ENCODE results near the gene LAMC2.
A peak's percentile ranks its signal among the peaks of the same experiment; 100 is the strongest.

LAMC2 gene

GRCh38 chr1:183175631-183176030 lies 10.4 kb upstream of the LAMC2 start:
- no peak overlapping the region for H3K4me3 ChIP-seq (ENCODE audit: low read depth, low read length)
- H3K4me1 ChIP-seq (ENCODE audit: control insufficient read depth, insufficient read depth, low read length) = peaks cover 4% of the 10 kb centered on the region
- H3K36me3 ChIP-seq (ENCODE audit: control insufficient read depth, insufficient read depth, low read length) = no peaks in the 10 kb centered on the region
- no peaks in the 10 kb centered on the region for H3K9me3 ChIP-seq (ENCODE audit: control insufficient read depth, insufficient read depth, low read length)
- no peaks in the 10 kb centered on the region for H3K27me3 ChIP-seq (ENCODE audit: control insufficient read depth, insufficient read depth, low read length)
- no peak overlapping the region for H3K9ac ChIP-seq (ENCODE audit: low read depth, low read length)

GRCh38 chr1:183178545-183178944 lies 7.5 kb upstream of the LAMC2 start:
- Histone ChIP-seq H3K9ac (ENCODE audit: low read depth, low read length) (no peak overlapping the region), H3K9me3 (ENCODE audit: control insufficient read depth, insufficient read depth, low read length) (no peaks in the 10 kb centered on the region), H3K36me3 (ENCODE audit: control insufficient read depth, insufficient read depth, low read length) (no peaks in the 10 kb centered on the region), H3K27me3 (ENCODE audit: control insufficient read depth, insufficient read depth, low read length) (no peaks in the 10 kb centered on the region), H3K4me1 (ENCODE audit: control insufficient read depth, insufficient read depth, low read length) (peaks cover 7% of the 10 kb centered on the region), H3K4me3 (ENCODE audit: low read depth, low read length) (no peak overlapping the region)

GRCh38 chr1:183179033-183179432 lies 7.0 kb upstream of the LAMC2 start:
- Histone ChIP-seq H3K9me3 (ENCODE audit: control insufficient read depth, insufficient read depth, low read length) (no peaks in the 10 kb centered on the region), H3K36me3 (ENCODE audit: control insufficient read depth, insufficient read depth, low read length) (no peaks in the 10 kb centered on the region), H3K27me3 (ENCODE audit: control insufficient read depth, insufficient read depth, low read length) (no peaks in the 10 kb centered on the region), H3K9ac (ENCODE audit: low read depth, low read length) (no peak overlapping the region), H3K4me1 (ENCODE audit: control insufficient read depth, insufficient read depth, low read length) (peaks cover 7% of the 10 kb centered on the region), H3K4me3 (ENCODE audit: low read depth, low read length) (no peak overlapping the region)

- no peaks in the 10 kb centered on the region for H3K27me3 ChIP-seq (ENCODE audit: control insufficient read depth, insufficient read depth, low read length)
- no peak overlapping the region for H3K9ac ChIP-seq (ENCODE audit: low read depth, low read length)
- no peak overlapping the region for H3K4me3 ChIP-seq (ENCODE audit: low read depth, low read length)
- no peaks in the 10 kb centered on the region for H3K9me3 ChIP-seq (ENCODE audit: control insufficient read depth, insufficient read depth, low read length)
- H3K36me3 ChIP-seq (ENCODE audit: control insufficient read depth, insufficient read depth, low read length) = no peaks in the 10 kb centered on the region
- H3K4me1 ChIP-seq (ENCODE audit: control insufficient read depth, insufficient read depth, low read length) = peaks cover 7% of the 10 kb centered on the region
Measured at GRCh38 chr1:183180218-183180617, 5.8 kb upstream of the LAMC2 start.

- Histone ChIP-seq H3K36me3 (ENCODE audit: control insufficient read depth, insufficient read depth, low read length) (no peaks in the 10 kb centered on the region), H3K4me3 (ENCODE audit: low read depth, low read length) (no peak overlapping the region), H3K9me3 (ENCODE audit: control insufficient read depth, insufficient read depth, low read length) (no peaks in the 10 kb centered on the region), H3K9ac (ENCODE audit: low read depth, low read length) (no peak overlapping the region), H3K27me3 (ENCODE audit: control insufficient read depth, insufficient read depth, low read length) (no peaks in the 10 kb centered on the region), H3K4me1 (ENCODE audit: control insufficient read depth, insufficient read depth, low read length) (peaks cover 7% of the 10 kb centered on the region)
Measured at GRCh38 chr1:183180634-183181056, 5.4 kb upstream of the LAMC2 start.

- Histone ChIP-seq H3K4me3 (ENCODE audit: low read depth, low read length) (peak overlapping the region; percentile 78), H3K4me1 (ENCODE audit: control insufficient read depth, insufficient read depth, low read length) (peaks cover 5% of the 10 kb centered on the region), H3K27me3 (ENCODE audit: control insufficient read depth, insufficient read depth, low read length) (no peaks in the 10 kb centered on the region), H3K9me3 (ENCODE audit: control insufficient read depth, insufficient read depth, low read length) (no peaks in the 10 kb centered on the region), H3K9ac (ENCODE audit: low read depth, low read length) (no peak overlapping the region), H3K36me3 (ENCODE audit: control insufficient read depth, insufficient read depth, low read length) (no peaks in the 10 kb centered on the region)
Measured at GRCh38 chr1:183186841-183187240, 777 bp downstream of the LAMC2 start.

GRCh38 chr1:183188240-183188639 lies 2.2 kb downstream of the LAMC2 start:
- peaks cover 5% of the 10 kb centered on the region for H3K4me1 ChIP-seq (ENCODE audit: control insufficient read depth, insufficient read depth, low read length)
- no peak overlapping the region for H3K9ac ChIP-seq (ENCODE audit: low read depth, low read length)
- H3K27me3 ChIP-seq (ENCODE audit: control insufficient read depth, insufficient read depth, low read length) = no peaks in the 10 kb centered on the region
- H3K36me3 ChIP-seq (ENCODE audit: control insufficient read depth, insufficient read depth, low read length) = no peaks in the 10 kb centered on the region
- H3K9me3 ChIP-seq (ENCODE audit: control insufficient read depth, insufficient read depth, low read length) = no peaks in the 10 kb centered on the region
- H3K4me3 ChIP-seq (ENCODE audit: low read depth, low read length) = no peak overlapping the region

GRCh38 chr1:183191833-183192232 lies 5.8 kb downstream of the LAMC2 start:
- H3K4me3 ChIP-seq (ENCODE audit: low read depth, low read length) = no peak overlapping the region
- H3K4me1 ChIP-seq (ENCODE audit: control insufficient read depth, insufficient read depth, low read length) = peaks cover 16% of the 10 kb centered on the region
- H3K9me3 ChIP-seq (ENCODE audit: control insufficient read depth, insufficient read depth, low read length) = no peaks in the 10 kb centered on the region
- no peaks in the 10 kb centered on the region for H3K27me3 ChIP-seq (ENCODE audit: control insufficient read depth, insufficient read depth, low read length)
- no peak overlapping the region for H3K9ac ChIP-seq (ENCODE audit: low read depth, low read length)
- no peaks in the 10 kb centered on the region for H3K36me3 ChIP-seq (ENCODE audit: control insufficient read depth, insufficient read depth, low read length)

GRCh38 chr1:183193963-183194525 lies 8.0 kb downstream of the LAMC2 start:
- H3K27me3 ChIP-seq (ENCODE audit: control insufficient read depth, insufficient read depth, low read length) = no peaks in the 10 kb centered on the region
- H3K36me3 ChIP-seq (ENCODE audit: control insufficient read depth, insufficient read depth, low read length) = no peaks in the 10 kb centered on the region
- no peaks in the 10 kb centered on the region for H3K9me3 ChIP-seq (ENCODE audit: control insufficient read depth, insufficient read depth, low read length)
- no peak overlapping the region for H3K9ac ChIP-seq (ENCODE audit: low read depth, low read length)
- peaks cover 14% of the 10 kb centered on the region for H3K4me1 ChIP-seq (ENCODE audit: control insufficient read depth, insufficient read depth, low read length)
- H3K4me3 ChIP-seq (ENCODE audit: low read depth, low read length) = no peak overlapping the region

- H3K4me1 ChIP-seq (ENCODE audit: control insufficient read depth, insufficient read depth, low read length) = peaks cover 14% of the 10 kb centered on the region
- H3K9ac ChIP-seq (ENCODE audit: low read depth, low read length) = no peak overlapping the region
- H3K27me3 ChIP-seq (ENCODE audit: control insufficient read depth, insufficient read depth, low read length) = no peaks in the 10 kb centered on the region
- H3K36me3 ChIP-seq (ENCODE audit: control insufficient read depth, insufficient read depth, low read length) = no peaks in the 10 kb centered on the region
- H3K9me3 ChIP-seq (ENCODE audit: control insufficient read depth, insufficient read depth, low read length) = no peaks in the 10 kb centered on the region
- no peak overlapping the region for H3K4me3 ChIP-seq (ENCODE audit: low read depth, low read length)
Measured at GRCh38 chr1:183194527-183195141, 8.6 kb downstream of the LAMC2 start.

- Histone ChIP-seq H3K27me3 (ENCODE audit: control insufficient read depth, insufficient read depth, low read length) (no peaks in the 10 kb centered on the region), H3K4me3 (ENCODE audit: low read depth, low read length) (no peak overlapping the region), H3K9me3 (ENCODE audit: control insufficient read depth, insufficient read depth, low read length) (no peaks in the 10 kb centered on the region), H3K4me1 (ENCODE audit: control insufficient read depth, insufficient read depth, low read length) (peaks cover 14% of the 10 kb centered on the region), H3K36me3 (ENCODE audit: control insufficient read depth, insufficient read depth, low read length) (no peaks in the 10 kb centered on the region), H3K9ac (ENCODE audit: low read depth, low read length) (no peak overlapping the region)
Measured at GRCh38 chr1:183195142-183195574, 9.1 kb downstream of the LAMC2 start.

GRCh38 chr1:183197762-183198161 lies 11.7 kb downstream of the LAMC2 start:
- Histone ChIP-seq H3K4me3 (ENCODE audit: low read depth, low read length) (no peak overlapping the region), H3K4me1 (ENCODE audit: control insufficient read depth, insufficient read depth, low read length) (peaks cover 14% of the 10 kb centered on the region), H3K9ac (ENCODE audit: low read depth, low read length) (no peak overlapping the region), H3K9me3 (ENCODE audit: control insufficient read depth, insufficient read depth, low read length) (no peaks in the 10 kb centered on the region), H3K27me3 (ENCODE audit: control insufficient read depth, insufficient read depth, low read length) (no peaks in the 10 kb centered on the region), H3K36me3 (ENCODE audit: control insufficient read depth, insufficient read depth, low read length) (no peaks in the 10 kb centered on the region)

All from iPS-15b (cell line).